ENCODE data around the gene ZNF74. TPM values are rescaled to one million over a fixed set of nuclear protein-coding genes. Genes with fewer than 3 reads are reported as not detected.
"Not testable (repeated sequence)": the region's sequence is repeated elsewhere in the genome, so short reads cannot be mapped to it uniquely, and the experiment has no call there.

Gene ZNF74
- polyA plus RNA-seq, 1 donor = 11.6 TPM

DNA sequence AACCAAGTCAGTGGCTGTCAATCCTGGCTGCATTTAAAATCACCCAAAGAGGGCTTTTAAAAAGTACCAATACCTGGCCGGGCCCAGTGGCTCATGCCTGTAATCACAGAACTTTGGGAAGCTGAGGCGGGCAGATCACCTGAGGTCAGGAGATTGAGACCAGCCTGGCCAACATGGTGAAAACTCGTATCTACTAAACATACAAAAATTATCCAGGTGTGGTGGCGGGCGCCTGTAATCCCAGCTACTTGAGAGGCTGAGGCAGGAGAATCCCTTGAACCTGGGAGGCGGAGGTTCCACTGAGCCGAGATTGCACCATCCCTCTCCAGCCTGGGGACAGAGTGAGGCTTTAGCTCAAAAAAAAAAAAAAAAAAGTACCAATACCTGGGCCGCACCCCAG is 17.7 kb upstream of the ZNF74 start:
- H3K36me3 ChIP-seq (ENCODE audit: control insufficient read depth, insufficient read depth, low read length); H3K4me3 ChIP-seq (ENCODE audit: low read length); H3K9me3 ChIP-seq (ENCODE audit: control insufficient read depth, low read depth, low read length); H3K4me1 ChIP-seq (ENCODE audit: control insufficient read depth, insufficient read depth, low read length); H3K27me3 ChIP-seq (ENCODE audit: control insufficient read depth, insufficient read depth, low read length); DNase-seq; H3K27ac ChIP-seq (ENCODE audit: low read length): not testable (repeated sequence)
- WGBS (ENCODE audit: insufficient coverage, low lambda C conversion rate) = 80% methylated on average over 1 of the region's 8 CpGs

DNA sequence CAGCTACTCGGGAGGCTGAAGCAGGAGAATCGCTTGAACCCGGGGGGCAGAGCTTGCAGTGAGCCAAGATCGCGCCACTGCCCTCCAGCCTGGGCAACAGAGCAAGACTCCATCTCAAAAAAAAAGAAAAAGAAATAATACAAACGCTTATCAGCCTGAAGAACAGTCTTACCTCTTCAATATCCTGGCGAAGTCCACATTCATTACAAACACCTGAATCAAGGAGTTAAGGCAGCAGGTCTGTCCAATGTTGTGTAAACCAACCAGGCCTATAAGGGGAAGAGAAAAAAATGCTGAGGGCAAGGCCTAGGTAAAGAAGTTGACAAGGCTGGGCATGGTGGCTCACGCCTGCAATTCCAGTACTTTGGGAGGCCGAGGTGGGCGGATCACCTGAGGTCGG is 17.0 kb upstream of the ZNF74 start:
- not testable (repeated sequence) for H3K9me3 ChIP-seq (ENCODE audit: control insufficient read depth, low read depth, low read length); DNase-seq; H3K4me1 ChIP-seq (ENCODE audit: control insufficient read depth, insufficient read depth, low read length); H3K4me3 ChIP-seq (ENCODE audit: low read length); H3K36me3 ChIP-seq (ENCODE audit: control insufficient read depth, insufficient read depth, low read length); H3K27me3 ChIP-seq (ENCODE audit: control insufficient read depth, insufficient read depth, low read length); H3K27ac ChIP-seq (ENCODE audit: low read length)
- no CpG with 5 or more reads among the region's 11 CpGs for WGBS (ENCODE audit: insufficient coverage, low lambda C conversion rate)

DNA sequence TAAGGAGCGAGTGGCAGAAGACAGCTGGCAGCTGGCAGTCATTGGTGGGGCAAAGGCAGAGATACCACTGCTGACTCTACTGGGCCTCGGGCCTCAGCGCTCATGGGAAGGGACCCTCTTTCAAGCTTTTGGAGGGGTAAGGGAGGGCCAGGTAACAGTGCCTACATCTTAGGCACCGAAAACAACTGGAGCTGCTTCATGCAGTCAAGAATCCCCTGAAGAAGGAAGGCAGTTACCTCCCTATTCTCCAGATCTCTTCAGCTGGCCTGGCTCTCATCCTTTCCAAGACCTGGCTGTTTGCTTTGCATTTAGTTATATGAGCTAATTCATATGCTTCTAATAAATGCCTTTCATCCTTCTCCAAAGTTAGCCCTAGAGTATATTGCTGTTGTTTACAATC is 15.8 kb upstream of the ZNF74 start:
- H3K27me3 ChIP-seq (ENCODE audit: control insufficient read depth, insufficient read depth, low read length) = no peaks in the 10 kb centered on the region
- DNase-seq = no peak
- H3K4me1 ChIP-seq (ENCODE audit: control insufficient read depth, insufficient read depth, low read length) = no peaks in the 10 kb centered on the region
- WGBS (ENCODE audit: insufficient coverage, low lambda C conversion rate) = no CpG with 5 or more reads among the region's 4 CpGs
- H3K9me3 ChIP-seq (ENCODE audit: control insufficient read depth, low read depth, low read length) = no peaks in the 10 kb centered on the region
- H3K27ac ChIP-seq (ENCODE audit: low read length) = no peak overlapping the region
- H3K36me3 ChIP-seq (ENCODE audit: control insufficient read depth, insufficient read depth, low read length) = no peaks in the 10 kb centered on the region
- H3K4me3 ChIP-seq (ENCODE audit: low read length) = no peak overlapping the region

DNA sequence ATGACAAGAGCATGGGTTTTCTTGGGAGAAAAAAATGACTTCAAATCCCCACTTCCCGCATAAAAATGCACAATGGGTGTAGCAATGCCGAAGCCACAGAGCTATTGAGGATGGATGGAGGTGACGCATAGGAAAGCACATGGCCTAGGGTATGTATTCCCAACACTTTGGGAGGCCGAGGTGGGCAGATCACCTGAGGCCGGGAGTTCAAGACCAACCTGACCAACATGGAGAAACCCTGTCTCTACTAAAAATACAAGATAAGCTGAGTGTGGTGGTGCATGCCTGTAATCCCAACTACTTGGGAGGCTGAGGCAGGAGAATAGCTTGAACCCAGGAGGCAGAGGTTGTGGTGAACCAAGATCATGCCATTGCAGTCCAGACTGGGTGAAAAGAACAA is 15.3 kb upstream of the ZNF74 start:
- H3K27me3 ChIP-seq (ENCODE audit: control insufficient read depth, insufficient read depth, low read length); H3K9me3 ChIP-seq (ENCODE audit: control insufficient read depth, low read depth, low read length); H3K4me3 ChIP-seq (ENCODE audit: low read length); DNase-seq; H3K4me1 ChIP-seq (ENCODE audit: control insufficient read depth, insufficient read depth, low read length); H3K36me3 ChIP-seq (ENCODE audit: control insufficient read depth, insufficient read depth, low read length); H3K27ac ChIP-seq (ENCODE audit: low read length): not testable (repeated sequence)
- WGBS (ENCODE audit: insufficient coverage, low lambda C conversion rate) = no CpG with 5 or more reads among the region's 5 CpGs

DNA sequence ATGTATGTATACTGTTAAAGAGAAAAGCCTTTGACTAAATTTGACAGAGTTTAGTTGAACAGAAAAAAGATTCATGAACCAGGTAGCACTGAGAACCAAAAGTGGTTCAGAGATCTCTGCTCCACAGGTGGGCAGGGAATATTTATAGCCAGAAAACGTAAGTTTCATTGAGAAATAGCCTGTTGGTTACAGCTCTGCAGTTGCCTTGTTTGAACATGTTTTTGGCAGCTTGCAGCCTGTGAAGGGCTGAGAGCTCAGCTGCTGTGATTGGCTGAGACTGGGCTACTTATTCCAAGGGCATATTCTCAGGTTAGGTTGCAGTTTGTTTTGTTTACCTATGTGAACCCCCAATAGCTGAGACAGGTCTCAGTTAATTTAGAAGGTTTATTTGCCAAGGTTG is 13.5 kb upstream of the ZNF74 start:
- no peaks in the 10 kb centered on the region for H3K9me3 ChIP-seq (ENCODE audit: control insufficient read depth, low read depth, low read length)
- H3K36me3 ChIP-seq (ENCODE audit: control insufficient read depth, insufficient read depth, low read length) = no peaks in the 10 kb centered on the region
- H3K4me1 ChIP-seq (ENCODE audit: control insufficient read depth, insufficient read depth, low read length) = no peaks in the 10 kb centered on the region
- no peak overlapping the region for H3K4me3 ChIP-seq (ENCODE audit: low read length)
- WGBS (ENCODE audit: insufficient coverage, low lambda C conversion rate) = no CpG with 5 or more reads among the region's 1 CpG
- no peak overlapping the region for H3K27ac ChIP-seq (ENCODE audit: low read length)
- no peak for DNase-seq
- no peaks in the 10 kb centered on the region for H3K27me3 ChIP-seq (ENCODE audit: control insufficient read depth, insufficient read depth, low read length)

DNA sequence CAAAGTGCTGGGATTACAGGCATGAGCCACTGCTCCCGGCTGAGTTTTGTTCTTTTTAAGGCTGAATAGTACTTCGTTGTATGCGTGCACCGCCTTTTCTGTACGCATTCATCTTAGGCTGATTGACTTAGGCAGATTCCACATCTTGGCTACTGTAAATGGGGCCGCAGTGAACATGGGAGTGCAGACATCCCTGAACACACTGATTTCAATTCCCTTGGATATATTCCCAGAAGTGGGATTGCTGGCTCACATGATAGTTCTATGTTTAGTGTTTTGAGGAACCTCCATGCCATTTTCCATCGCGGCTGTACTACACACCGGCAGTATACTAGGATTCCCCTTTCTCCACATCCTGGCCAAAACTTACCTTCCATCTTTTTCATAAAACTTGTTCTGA is 10.4 kb upstream of the ZNF74 start:
- no peak overlapping the region for H3K4me3 ChIP-seq (ENCODE audit: low read length)
- WGBS (ENCODE audit: insufficient coverage, low lambda C conversion rate) = 100% methylated on average over 1 of the region's 9 CpGs
- H3K4me1 ChIP-seq (ENCODE audit: control insufficient read depth, insufficient read depth, low read length) = no peaks in the 10 kb centered on the region
- no peaks in the 10 kb centered on the region for H3K36me3 ChIP-seq (ENCODE audit: control insufficient read depth, insufficient read depth, low read length)
- H3K27ac ChIP-seq (ENCODE audit: low read length) = no peak overlapping the region
- no peaks in the 10 kb centered on the region for H3K27me3 ChIP-seq (ENCODE audit: control insufficient read depth, insufficient read depth, low read length)
- no peak for DNase-seq
- no peaks in the 10 kb centered on the region for H3K9me3 ChIP-seq (ENCODE audit: control insufficient read depth, low read depth, low read length)

DNA sequence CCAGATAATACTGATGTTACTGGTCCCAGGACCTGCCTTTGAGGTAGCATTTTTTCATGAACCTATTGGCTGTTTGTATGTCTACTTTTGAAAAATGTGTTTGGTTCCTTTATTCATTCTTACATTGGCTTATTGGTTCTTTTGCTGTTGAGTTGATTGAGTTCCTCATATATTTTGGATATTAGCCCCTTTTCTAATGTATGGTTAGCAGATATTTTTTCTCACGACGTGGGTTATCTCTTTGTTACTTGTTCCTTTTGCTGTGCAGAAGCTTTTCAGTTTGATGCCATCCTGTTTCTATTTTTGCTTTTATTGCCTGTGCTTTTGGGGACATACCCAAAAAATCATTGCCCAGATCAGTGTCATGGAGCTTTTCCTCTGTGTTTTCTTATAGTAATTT is 9.8 kb upstream of the ZNF74 start:
- Histone ChIP-seq H3K4me3 (ENCODE audit: low read length) (no peak overlapping the region), H3K4me1 (ENCODE audit: control insufficient read depth, insufficient read depth, low read length) (no peaks in the 10 kb centered on the region), H3K9me3 (ENCODE audit: control insufficient read depth, low read depth, low read length) (no peaks in the 10 kb centered on the region), H3K36me3 (ENCODE audit: control insufficient read depth, insufficient read depth, low read length) (no peaks in the 10 kb centered on the region), H3K27me3 (ENCODE audit: control insufficient read depth, insufficient read depth, low read length) (no peaks in the 10 kb centered on the region), H3K27ac (ENCODE audit: low read length) (no peak overlapping the region)
- no peak for DNase-seq
- WGBS (ENCODE audit: insufficient coverage, low lambda C conversion rate) = 100% methylated on average over 2 of the region's 2 CpGs

DNA sequence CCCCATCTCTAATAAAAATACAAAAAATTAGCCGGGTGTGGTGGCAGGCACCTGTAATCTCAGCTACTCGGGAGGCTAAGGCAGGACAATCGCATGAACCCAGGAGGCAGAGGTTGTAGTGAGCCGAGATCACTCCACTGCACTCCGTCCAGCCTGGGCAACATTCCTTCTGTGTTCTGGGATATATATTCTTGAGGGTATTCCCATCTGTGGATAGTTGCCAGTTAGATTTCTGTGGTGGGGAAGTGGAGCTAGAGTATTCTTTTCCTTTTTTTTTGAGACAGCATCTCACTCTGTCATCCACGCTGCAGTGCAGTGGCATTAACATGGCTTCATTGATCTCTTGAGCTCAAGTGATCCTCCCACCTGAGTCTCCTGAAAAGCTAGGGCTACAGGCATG is 9.1 kb upstream of the ZNF74 start:
- H3K27ac ChIP-seq (ENCODE audit: low read length) = no peak overlapping the region
- no CpG with 5 or more reads among the region's 6 CpGs for WGBS (ENCODE audit: insufficient coverage, low lambda C conversion rate)
- H3K27me3 ChIP-seq (ENCODE audit: control insufficient read depth, insufficient read depth, low read length) = no peaks in the 10 kb centered on the region
- no peaks in the 10 kb centered on the region for H3K9me3 ChIP-seq (ENCODE audit: control insufficient read depth, low read depth, low read length)
- H3K36me3 ChIP-seq (ENCODE audit: control insufficient read depth, insufficient read depth, low read length) = no peaks in the 10 kb centered on the region
- H3K4me1 ChIP-seq (ENCODE audit: control insufficient read depth, insufficient read depth, low read length) = no peaks in the 10 kb centered on the region
- DNase-seq = no peak
- no peak overlapping the region for H3K4me3 ChIP-seq (ENCODE audit: low read length)

DNA sequence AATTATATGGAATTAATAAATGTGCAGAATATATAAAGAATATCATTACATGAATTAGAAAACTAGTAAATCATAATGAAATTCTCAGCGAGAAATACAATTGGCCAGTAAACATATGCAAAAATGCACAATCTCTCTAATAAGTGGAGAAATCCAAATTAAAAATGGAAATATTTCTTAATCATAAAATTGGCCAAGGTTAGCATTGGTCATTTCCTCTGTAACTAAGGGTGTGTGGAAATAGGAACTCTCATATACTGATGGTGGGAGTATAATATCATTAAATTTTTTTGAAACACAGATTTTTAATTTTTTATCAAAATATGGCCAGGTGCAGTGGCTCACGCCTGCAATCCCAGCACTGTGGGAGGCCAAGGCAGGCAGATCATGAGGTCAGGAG is 7.6 kb upstream of the ZNF74 start:
- no peak overlapping the region for H3K27ac ChIP-seq (ENCODE audit: low read length)
- WGBS (ENCODE audit: insufficient coverage, low lambda C conversion rate) = 83% methylated on average over 1 of the region's 2 CpGs

DNA sequence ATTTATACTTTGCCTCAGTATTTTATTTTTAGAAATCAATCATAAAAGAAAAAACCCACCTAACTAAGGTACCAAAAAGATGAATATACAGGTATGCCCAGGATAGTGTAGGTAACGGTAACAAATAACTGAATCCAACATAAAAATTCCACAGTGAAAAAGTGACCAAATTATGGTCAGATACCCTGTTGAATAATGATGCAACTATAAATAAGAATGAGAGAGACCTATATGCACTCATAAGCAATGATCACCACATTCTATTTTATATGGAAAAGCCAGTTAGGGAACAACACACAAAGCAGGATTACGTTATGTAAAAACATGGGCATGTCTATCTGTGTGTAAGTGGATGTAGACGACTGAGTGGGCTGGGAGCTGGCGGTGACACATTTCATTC is 7.0 kb upstream of the ZNF74 start:
- Histone ChIP-seq H3K4me1 (ENCODE audit: control insufficient read depth, insufficient read depth, low read length) (no peaks in the 10 kb centered on the region), H3K27ac (ENCODE audit: low read length) (no peak overlapping the region), H3K4me3 (ENCODE audit: low read length) (no peak overlapping the region), H3K27me3 (ENCODE audit: control insufficient read depth, insufficient read depth, low read length) (no peaks in the 10 kb centered on the region), H3K36me3 (ENCODE audit: control insufficient read depth, insufficient read depth, low read length) (no peaks in the 10 kb centered on the region), H3K9me3 (ENCODE audit: control insufficient read depth, low read depth, low read length) (no peaks in the 10 kb centered on the region)
- DNase-seq = no peak
- WGBS (ENCODE audit: insufficient coverage, low lambda C conversion rate) = 83% methylated on average over 1 of the region's 4 CpGs

More for the DNA sequence above, 7.6 kb upstream of the ZNF74 start:
- Histone ChIP-seq H3K36me3 (ENCODE audit: control insufficient read depth, insufficient read depth, low read length) (no peaks in the 10 kb centered on the region), H3K4me1 (ENCODE audit: control insufficient read depth, insufficient read depth, low read length) (no peaks in the 10 kb centered on the region), H3K4me3 (ENCODE audit: low read length) (no peak overlapping the region), H3K9me3 (ENCODE audit: control insufficient read depth, low read depth, low read length) (no peaks in the 10 kb centered on the region), H3K27me3 (ENCODE audit: control insufficient read depth, insufficient read depth, low read length) (no peaks in the 10 kb centered on the region)
- DNase-seq = no peak

DNA sequence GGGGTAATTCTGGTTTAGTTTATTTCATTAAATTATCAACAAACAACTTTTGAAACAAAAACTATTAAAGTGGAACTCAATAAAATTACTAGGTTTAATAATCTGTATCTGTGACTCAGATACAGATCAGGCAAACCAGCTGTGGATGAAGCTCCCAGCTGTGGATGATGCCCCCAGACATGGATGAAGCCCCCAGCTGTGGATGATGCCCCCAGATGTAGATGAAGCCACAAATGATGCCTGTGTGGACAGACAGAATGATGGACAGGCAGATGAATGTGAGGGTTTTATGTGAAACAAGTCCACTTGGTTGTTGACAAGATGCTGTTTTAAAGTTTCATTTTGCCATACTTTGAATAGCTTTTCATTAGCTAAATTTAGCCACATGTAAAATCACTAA is 5.8 kb upstream of the ZNF74 start:
- H3K9me3 ChIP-seq (ENCODE audit: control insufficient read depth, low read depth, low read length) = no peaks in the 10 kb centered on the region
- DNase-seq = no peak
- H3K27ac ChIP-seq (ENCODE audit: low read length) = no peak overlapping the region
- H3K4me3 ChIP-seq (ENCODE audit: low read length) = no peak overlapping the region
- H3K36me3 ChIP-seq (ENCODE audit: control insufficient read depth, insufficient read depth, low read length) = no peaks in the 10 kb centered on the region
- no peaks in the 10 kb centered on the region for H3K27me3 ChIP-seq (ENCODE audit: control insufficient read depth, insufficient read depth, low read length)
- no peaks in the 10 kb centered on the region for H3K4me1 ChIP-seq (ENCODE audit: control insufficient read depth, insufficient read depth, low read length)

Measured in large intestine (tissue), 3 donors.